Activated CD4-positive, alpha-beta memory T cell treated with anti-CD3 and anti-CD28 coated beads, Interleukin-2, amount 10 ng/mL, durations not matched to agents 7 days and 5 days (primary cell): ENCODE results near the gene ZBED1. TPM values are rescaled to one million over a fixed set of nuclear protein-coding genes. Genes with fewer than 3 reads are reported as not detected.
"Not testable (repeated sequence)": the region's sequence is repeated elsewhere in the genome, so short reads cannot be mapped to it uniquely, and the experiment has no call there.

Experiments
- CTCF ChIA-PET: fragments of 350-600 bp; sonication (Branson Sonifier 250); formaldehyde crosslinking; loops from one replicate; lab custom pipeline; 2021; ENCODE audit warnings: antibody characterized with exemption, inconsistent platforms; lab: Charles Lee
- POLR2A ChIA-PET: fragments of 350-600 bp; sonication (Branson Sonifier 250); formaldehyde crosslinking; loops from one replicate; lab custom pipeline; 2021; ENCODE audit warnings: antibody characterized with exemption; lab: Charles Lee
- DNase-seq: peaks from one replicate; pipeline ENCODE4 v3.0.0-alpha.2; 2020
- H3K27ac Mint-ChIP-seq: one replicate; pipeline ENCODE4 v1.8.0; 2021; ENCODE audit warnings: mild to moderate bottlenecking, mixed read lengths
- H3K27me3 Mint-ChIP-seq: one replicate; pipeline ENCODE4 v1.8.0; 2021; ENCODE audit warnings: mixed read lengths
- H3K36me3 Mint-ChIP-seq: one replicate; pipeline ENCODE4 v1.8.0; 2021; ENCODE audit warnings: low read depth, mixed read lengths
- H3K4me1 Mint-ChIP-seq: one replicate; pipeline ENCODE4 v1.8.0; 2021; ENCODE audit warnings: mixed read lengths
- H3K4me3 Mint-ChIP-seq: one replicate; pipeline ENCODE4 v1.8.0; 2021; ENCODE audit warnings: mild to moderate bottlenecking, mixed read lengths
- H3K9me3 Mint-ChIP-seq: one replicate; pipeline ENCODE4 v1.8.0; 2021; ENCODE audit warnings: mixed read lengths
- total RNA-seq, 2 experiments: library from RNA; stranded (reverse); gene quantifications; one replicate each; pipeline ENCODE4 v1.2.3, GENCODE V29; 2021

ZBED1 gene
- total RNA-seq, 2 experiments from 2014 or later, result 29.6 to 31.0 TPM

GRCh38 chrX:2536141-2536540, 35.4 kb upstream of the ZBED1 start:
- H3K4me1 Mint-ChIP-seq, result no peaks in the 10 kb centered on the region
- ChIA-PET POLR2A (no interaction called here), CTCF (no interaction called here)
- no peak overlapping the region for H3K4me3 Mint-ChIP-seq
- H3K36me3 Mint-ChIP-seq, result no peaks in the 10 kb centered on the region
- no peak overlapping the region for H3K27ac Mint-ChIP-seq
- peaks cover 5% of the 10 kb centered on the region for H3K27me3 Mint-ChIP-seq
- no peak for DNase-seq
- no peaks in the 10 kb centered on the region for H3K9me3 Mint-ChIP-seq

GRCh38 chrX:2534261-2535021, 33.7 kb upstream of the ZBED1 start:
- DNase-seq, POLR2A ChIA-PET, H3K4me1 Mint-ChIP-seq, H3K27me3 Mint-ChIP-seq, H3K4me3 Mint-ChIP-seq, H3K27ac Mint-ChIP-seq, H3K36me3 Mint-ChIP-seq, CTCF ChIA-PET, H3K9me3 Mint-ChIP-seq: not testable (repeated sequence)

GRCh38 chrX:2533424-2533823, 32.6 kb upstream of the ZBED1 start:
- H3K4me3 Mint-ChIP-seq, result no peak overlapping the region
- H3K9me3 Mint-ChIP-seq, result no peaks in the 10 kb centered on the region
- no peak for DNase-seq
- H3K4me1 Mint-ChIP-seq, result no peaks in the 10 kb centered on the region
- no peak overlapping the region for H3K27ac Mint-ChIP-seq
- POLR2A ChIA-PET, result no interaction called here
- peaks cover 5% of the 10 kb centered on the region for H3K27me3 Mint-ChIP-seq
- no peaks in the 10 kb centered on the region for H3K36me3 Mint-ChIP-seq
- CTCF ChIA-PET, result no interaction called here

- DNase-seq, result no peak
- ChIA-PET POLR2A (no interaction called here), CTCF (no interaction called here)
- H3K27me3 Mint-ChIP-seq, result peaks cover 2% of the 10 kb centered on the region
- H3K27ac Mint-ChIP-seq, result no peak overlapping the region
- no peaks in the 10 kb centered on the region for H3K9me3 Mint-ChIP-seq
- H3K4me1 Mint-ChIP-seq, result no peaks in the 10 kb centered on the region
- no peaks in the 10 kb centered on the region for H3K36me3 Mint-ChIP-seq
- H3K4me3 Mint-ChIP-seq, result no peak overlapping the region
Measured at GRCh38 chrX:2526390-2526789, 25.6 kb upstream of the ZBED1 start.

- CTCF ChIA-PET, result no interaction called here
- no peak for DNase-seq
- Mint-ChIP-seq H3K9me3 (no peaks in the 10 kb centered on the region), H3K4me1 (no peaks in the 10 kb centered on the region), H3K27me3 (peaks cover 2% of the 10 kb centered on the region), H3K36me3 (no peaks in the 10 kb centered on the region), H3K4me3 (no peak overlapping the region), H3K27ac (no peak overlapping the region)
- POLR2A ChIA-PET, result no interaction called here
Measured at GRCh38 chrX:2523911-2524310, 23.1 kb upstream of the ZBED1 start.

GRCh38 chrX:2521927-2522386, 21.2 kb upstream of the ZBED1 start:
- ChIA-PET CTCF (no interaction called here), POLR2A (no interaction called here)
- no peak overlapping the region for H3K27ac Mint-ChIP-seq
- H3K4me3 Mint-ChIP-seq, result no peak overlapping the region
- H3K9me3 Mint-ChIP-seq, result no peaks in the 10 kb centered on the region
- no peak for DNase-seq
- peaks cover 3% of the 10 kb centered on the region for H3K27me3 Mint-ChIP-seq
- H3K36me3 Mint-ChIP-seq, result no peaks in the 10 kb centered on the region
- no peaks in the 10 kb centered on the region for H3K4me1 Mint-ChIP-seq

GRCh38 chrX:2521092-2521926, 20.5 kb upstream of the ZBED1 start:
- Mint-ChIP-seq H3K9me3 (no peaks in the 10 kb centered on the region), H3K4me1 (no peaks in the 10 kb centered on the region), H3K4me3 (no peak overlapping the region), H3K27me3 (peaks cover 5% of the 10 kb centered on the region), H3K36me3 (no peaks in the 10 kb centered on the region), H3K27ac (no peak overlapping the region)
- CTCF ChIA-PET, result no interaction called here
- DNase-seq, result no peak
- POLR2A ChIA-PET, result no interaction called here

- Mint-ChIP-seq H3K27me3 (peaks cover 5% of the 10 kb centered on the region), H3K4me3 (no peak overlapping the region), H3K4me1 (no peaks in the 10 kb centered on the region), H3K36me3 (no peaks in the 10 kb centered on the region), H3K27ac (no peak overlapping the region), H3K9me3 (no peaks in the 10 kb centered on the region)
- ChIA-PET POLR2A (no interaction called here), CTCF (no interaction called here)
- DNase-seq, result no peak
Measured at GRCh38 chrX:2520539-2520938, 19.8 kb upstream of the ZBED1 start.

GRCh38 chrX:2519638-2520037, 18.9 kb upstream of the ZBED1 start:
- POLR2A ChIA-PET, result not testable (repeated sequence)

GRCh38 chrX:2517055-2517454, 16.3 kb upstream of the ZBED1 start:
- peaks cover 6% of the 10 kb centered on the region for H3K27me3 Mint-ChIP-seq
- H3K36me3 Mint-ChIP-seq, result no peaks in the 10 kb centered on the region
- ChIA-PET POLR2A (no interaction called here), CTCF (no interaction called here)
- no peak overlapping the region for H3K4me3 Mint-ChIP-seq
- DNase-seq, result no peak
- no peak overlapping the region for H3K27ac Mint-ChIP-seq
- no peaks in the 10 kb centered on the region for H3K9me3 Mint-ChIP-seq
- no peaks in the 10 kb centered on the region for H3K4me1 Mint-ChIP-seq

More at GRCh38 chrX:2519638-2520037, 18.9 kb upstream of the ZBED1 start:
- H3K27ac Mint-ChIP-seq, H3K36me3 Mint-ChIP-seq, DNase-seq, H3K4me1 Mint-ChIP-seq, H3K9me3 Mint-ChIP-seq, H3K27me3 Mint-ChIP-seq, H3K4me3 Mint-ChIP-seq, CTCF ChIA-PET: not testable (repeated sequence)

- no peak overlapping the region for H3K27ac Mint-ChIP-seq
- DNase-seq, result no peak
- peaks cover 6% of the 10 kb centered on the region for H3K27me3 Mint-ChIP-seq
- H3K9me3 Mint-ChIP-seq, result no peaks in the 10 kb centered on the region
- ChIA-PET CTCF (no interaction called here), POLR2A (no interaction called here)
- H3K36me3 Mint-ChIP-seq, result no peaks in the 10 kb centered on the region
- H3K4me1 Mint-ChIP-seq, result no peaks in the 10 kb centered on the region
- no peak overlapping the region for H3K4me3 Mint-ChIP-seq
Measured at GRCh38 chrX:2516623-2517022, 15.8 kb upstream of the ZBED1 start.

- CTCF ChIA-PET, result no interaction called here
- POLR2A ChIA-PET, result no interaction called here
- no peak overlapping the region for H3K27ac Mint-ChIP-seq
- H3K4me3 Mint-ChIP-seq, result no peak overlapping the region
- H3K36me3 Mint-ChIP-seq, result no peaks in the 10 kb centered on the region
- no peak for DNase-seq
- peaks cover 6% of the 10 kb centered on the region for H3K27me3 Mint-ChIP-seq
- no peaks in the 10 kb centered on the region for H3K9me3 Mint-ChIP-seq
- H3K4me1 Mint-ChIP-seq, result no peaks in the 10 kb centered on the region
Measured at GRCh38 chrX:2514131-2514530, 13.4 kb upstream of the ZBED1 start.

GRCh38 chrX:2513121-2513664, 12.4 kb upstream of the ZBED1 start:
- H3K36me3 Mint-ChIP-seq, result no peaks in the 10 kb centered on the region

More at GRCh38 chrX:2513121-2513664, 12.4 kb upstream of the ZBED1 start:
- ChIA-PET CTCF (no interaction called here), POLR2A (no interaction called here)
- H3K4me3 Mint-ChIP-seq, result no peak overlapping the region
- no peaks in the 10 kb centered on the region for H3K9me3 Mint-ChIP-seq
- peaks cover 6% of the 10 kb centered on the region for H3K27me3 Mint-ChIP-seq
- H3K4me1 Mint-ChIP-seq, result peaks cover 2% of the 10 kb centered on the region
- DNase-seq, result no peak
- no peak overlapping the region for H3K27ac Mint-ChIP-seq
